HUES64 (cell line): ENCODE data around the gene MFN2.

ENCODE experiments used
- H3K27ac ChIP-seq: 2 replicates; pipeline ENCODE4 v1.7.0; 2013; ENCODE audit warnings: low read depth, low read length, inconsistent platforms
- H3K27me3 ChIP-seq: 2 replicates; pipeline ENCODE4 v1.6.1; 2013; ENCODE audit warnings: mild to moderate bottlenecking, low read length; ENCODE audit not compliant: insufficient read depth
- H3K36me3 ChIP-seq: 2 replicates; pipeline ENCODE4 v1.6.1; 2013; ENCODE audit warnings: mild to moderate bottlenecking, low read length; ENCODE audit not compliant: insufficient read depth
- H3K4me1 ChIP-seq: 2 replicates; pipeline ENCODE4 v1.6.1; 2013; ENCODE audit warnings: mild to moderate bottlenecking, low read length, moderate library complexity; ENCODE audit not compliant: insufficient read depth
- H3K4me3 ChIP-seq: 2 replicates; pipeline ENCODE4 v1.5.1; 2013; ENCODE audit warnings: mild to moderate bottlenecking, low read length, moderate library complexity
- H3K9ac ChIP-seq: 2 replicates; pipeline ENCODE4 v1.6.1; 2013; ENCODE audit warnings: mild to moderate bottlenecking, low read depth, low read length
- H3K9me3 ChIP-seq: 2 replicates; pipeline ENCODE4 v1.6.1; 2013; ENCODE audit warnings: low read depth, low read length; ENCODE audit not compliant: insufficient read depth
- WGBS: fragments of 150-250, 120-280 bp; methylation state at CpG from one replicate; pipeline ENCODE4 v1.1.7; 2013; ENCODE audit warnings: missing lambda C conversion rate; 5-methylcytosine and 5-hydroxymethylcytosine counted together

Gene MFN2

DNA sequence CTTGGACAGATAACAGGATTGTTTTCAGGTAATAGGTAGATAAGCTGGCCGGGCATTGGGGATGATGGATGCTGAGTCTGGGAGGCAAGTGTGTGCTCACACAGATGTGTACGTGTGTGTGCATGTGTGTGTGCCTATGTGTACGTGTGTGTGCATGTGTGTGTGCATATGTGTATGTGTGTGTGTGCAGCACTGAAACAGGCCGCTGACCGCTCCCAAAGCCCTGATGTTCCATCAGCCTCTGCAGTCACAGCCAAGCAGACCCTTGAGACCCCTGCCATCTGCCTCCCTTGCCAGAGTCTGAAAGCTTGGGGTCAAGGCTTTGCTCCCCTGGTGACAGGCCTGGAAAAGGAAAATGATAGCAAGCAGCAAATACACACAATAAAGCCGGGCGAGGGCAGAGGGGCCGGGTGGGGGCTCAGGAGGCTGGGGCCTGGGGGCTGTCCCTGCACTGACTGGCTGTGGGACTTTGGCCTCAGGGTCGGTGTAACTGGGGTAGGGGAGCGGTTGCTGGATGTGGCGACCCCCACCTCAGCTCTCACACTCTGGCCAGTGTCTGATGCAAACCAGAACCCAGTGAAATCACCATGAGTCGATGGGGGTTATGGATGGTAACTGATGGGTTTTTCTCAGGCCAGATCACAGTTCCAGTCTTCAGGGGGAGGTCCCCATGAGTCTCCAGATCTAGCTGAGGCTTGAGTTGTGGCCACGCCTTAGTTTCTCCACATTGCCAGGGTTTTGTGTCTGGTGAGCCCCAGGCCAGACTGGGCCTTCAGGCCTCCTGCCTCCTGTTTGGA is 73.7 kb downstream of the MFN2 start:
- Histone ChIP-seq H3K4me1 (peaks cover 12% of the 10 kb centered on the region; the same call in 1 of the 2 replicates), H3K36me3 (no peaks in the 10 kb centered on the region), H3K27me3 (no peaks in the 10 kb centered on the region), H3K9me3 (no peaks in the 10 kb centered on the region), H3K9ac (no peak overlapping the region), H3K27ac (no peak overlapping the region), H3K4me3 (no peak overlapping the region)
- WGBS = 85% methylated on average over 13 of the region's 13 CpGs

DNA sequence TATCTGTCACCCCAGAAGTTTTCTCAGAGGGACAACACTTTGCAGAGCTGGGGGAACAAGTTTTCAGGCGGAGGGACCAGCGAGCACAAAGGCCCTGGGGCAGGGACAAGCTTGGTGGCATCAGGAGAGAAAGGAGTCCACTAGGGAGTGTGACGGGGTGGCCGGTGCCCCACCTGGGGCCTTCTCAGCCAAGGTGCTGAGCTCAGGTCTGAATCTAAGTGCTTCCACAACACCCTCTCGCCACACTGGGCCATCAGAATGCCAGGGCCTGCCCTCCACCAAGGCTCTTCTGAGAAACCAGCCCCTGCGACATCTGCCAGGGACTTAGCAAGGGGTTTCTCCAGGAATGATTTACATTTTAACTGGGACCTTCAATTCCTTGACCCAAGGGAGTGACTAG is 75.0 kb downstream of the MFN2 start:
- no peak overlapping the region for H3K9ac ChIP-seq
- no peak overlapping the region for H3K27ac ChIP-seq
- no peaks in the 10 kb centered on the region for H3K27me3 ChIP-seq
- H3K36me3 ChIP-seq = no peaks in the 10 kb centered on the region
- H3K4me3 ChIP-seq = no peak overlapping the region
- peaks cover 8% of the 10 kb centered on the region; the same call in 1 of the 2 replicates for H3K4me1 ChIP-seq
- no peaks in the 10 kb centered on the region for H3K9me3 ChIP-seq
- 78% methylated on average over 6 of the region's 6 CpGs for WGBS

DNA sequence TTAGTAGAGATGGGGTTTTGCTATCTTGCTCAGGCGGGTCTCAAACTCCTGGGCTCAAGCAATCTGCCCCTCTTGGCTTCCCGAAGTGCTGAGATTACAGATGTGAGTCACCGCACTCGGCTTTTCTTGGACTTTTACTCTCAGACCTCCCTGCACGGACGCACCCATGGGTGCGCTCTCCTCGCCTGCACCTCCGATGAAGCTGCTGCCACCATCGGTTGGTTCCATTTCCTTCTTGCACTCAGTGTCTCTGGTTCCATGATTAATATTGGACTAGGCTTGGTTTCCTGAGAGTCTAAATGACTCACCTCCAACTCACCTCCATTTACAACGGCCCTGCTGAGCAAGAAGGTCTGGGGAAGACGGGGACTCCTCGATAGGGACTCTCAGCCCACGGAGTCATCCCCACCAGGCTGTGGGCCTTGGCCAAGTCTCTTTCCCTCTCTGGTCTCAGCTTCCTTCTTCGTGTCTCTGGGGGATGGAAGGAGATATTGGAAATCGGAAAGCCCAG is 76.1 kb downstream of the MFN2 start:
- Histone ChIP-seq H3K36me3 (no peaks in the 10 kb centered on the region), H3K27me3 (peaks cover 3% of the 10 kb centered on the region; the same call in 1 of the 2 replicates), H3K4me1 (peaks cover 8% of the 10 kb centered on the region; the same call in 1 of the 2 replicates), H3K9me3 (no peaks in the 10 kb centered on the region), H3K4me3 (no peak overlapping the region), H3K27ac (no peak overlapping the region), H3K9ac (no peak overlapping the region)
- 94% methylated on average over 16 of the region's 16 CpGs for WGBS

DNA sequence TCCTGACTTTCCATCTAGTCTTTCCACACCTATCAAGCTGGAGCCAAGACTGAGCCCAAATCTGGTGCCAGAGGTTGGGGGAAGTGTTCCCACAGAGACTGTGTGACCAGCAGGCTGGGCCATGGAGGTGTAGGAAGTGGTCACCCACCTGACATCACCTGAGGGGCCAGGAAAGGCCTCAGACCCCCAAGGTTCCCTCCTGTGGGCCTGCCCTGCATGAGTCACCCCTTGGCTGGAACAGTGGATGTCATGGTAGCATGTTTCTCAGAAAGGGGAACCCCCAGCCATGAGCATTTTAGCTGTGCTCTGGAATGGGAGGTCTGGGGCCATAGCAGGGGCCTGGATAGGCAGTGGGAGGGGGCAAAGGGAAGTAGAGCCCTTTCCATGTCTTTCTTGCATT is 77.1 kb downstream of the MFN2 start:
- no peaks in the 10 kb centered on the region for H3K36me3 ChIP-seq
- H3K4me3 ChIP-seq = no peak overlapping the region
- no peak overlapping the region for H3K9ac ChIP-seq
- H3K27me3 ChIP-seq = peaks cover 10% of the 10 kb centered on the region
- no peak overlapping the region for H3K27ac ChIP-seq
- no peaks in the 10 kb centered on the region for H3K4me1 ChIP-seq
- H3K9me3 ChIP-seq = no peaks in the 10 kb centered on the region

DNA sequence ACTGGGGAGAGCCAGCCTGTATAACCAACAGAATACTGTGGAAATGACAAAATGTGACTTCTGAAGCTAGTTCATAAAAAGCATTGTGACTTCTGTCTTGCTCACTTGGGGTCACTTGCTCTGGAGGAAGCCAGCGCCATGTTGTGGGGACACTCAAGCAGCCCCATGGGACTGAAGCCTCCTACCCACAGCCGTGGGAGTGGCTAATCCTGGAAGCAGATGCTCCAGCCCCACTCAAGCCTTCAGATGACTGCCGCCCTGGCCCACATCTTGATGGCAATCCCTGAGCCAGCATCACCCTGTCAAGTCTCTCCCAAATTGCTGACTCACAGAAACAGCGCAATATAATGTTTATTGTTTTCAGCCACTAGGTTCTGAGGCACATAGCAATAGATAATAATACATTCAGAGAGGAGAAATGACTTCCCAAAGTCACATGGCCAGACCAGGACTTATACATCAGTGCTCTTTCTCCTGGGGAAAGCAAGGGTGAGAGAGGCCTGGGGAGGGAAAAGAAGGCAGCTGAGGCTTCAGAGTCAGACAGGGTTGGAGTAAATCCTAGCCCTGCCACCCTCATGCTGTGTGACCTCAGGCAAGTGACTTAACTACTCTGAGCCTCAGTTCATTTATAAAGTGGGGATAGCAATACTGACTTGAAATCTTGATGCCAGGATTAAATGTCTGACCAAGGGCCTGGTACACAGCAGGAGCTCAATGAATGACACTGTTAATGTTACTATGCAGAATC is 77.9 kb downstream of the MFN2 start:
- Histone ChIP-seq H3K27ac (no peak overlapping the region), H3K4me1 (no peaks in the 10 kb centered on the region), H3K4me3 (no peak overlapping the region), H3K9me3 (no peaks in the 10 kb centered on the region), H3K36me3 (no peaks in the 10 kb centered on the region), H3K9ac (no peak overlapping the region), H3K27me3 (peaks cover 15% of the 10 kb centered on the region)
- 95% methylated on average over 4 of the region's 4 CpGs for WGBS

DNA sequence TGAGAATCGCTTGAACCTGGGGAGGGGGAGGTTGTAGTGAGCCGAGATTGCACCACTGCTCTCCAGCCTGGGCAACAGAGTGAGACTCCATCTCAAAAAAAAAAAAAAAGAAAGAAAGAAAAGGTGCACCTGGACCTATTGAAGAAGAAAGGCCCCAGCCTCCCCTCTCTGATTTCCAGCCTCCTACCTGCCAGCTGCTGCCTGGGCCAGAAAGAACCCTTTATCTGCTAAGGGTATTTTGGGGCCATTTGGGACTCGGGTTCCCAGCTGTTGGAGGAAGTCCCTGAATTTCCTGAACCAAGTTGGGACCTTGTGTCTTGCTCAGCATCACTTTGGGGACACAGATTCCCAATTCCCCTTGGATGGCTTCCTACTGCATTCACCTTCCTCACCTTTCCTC is 79.0 kb downstream of the MFN2 start:
- H3K4me3 ChIP-seq = no peak overlapping the region
- no peaks in the 10 kb centered on the region for H3K36me3 ChIP-seq
- peaks cover 26% of the 10 kb centered on the region for H3K27me3 ChIP-seq
- no peak overlapping the region for H3K9ac ChIP-seq
- WGBS = 94% methylated on average over 3 of the region's 3 CpGs
- H3K9me3 ChIP-seq = no peaks in the 10 kb centered on the region
- no peaks in the 10 kb centered on the region for H3K4me1 ChIP-seq
- no peak overlapping the region for H3K27ac ChIP-seq

DNA sequence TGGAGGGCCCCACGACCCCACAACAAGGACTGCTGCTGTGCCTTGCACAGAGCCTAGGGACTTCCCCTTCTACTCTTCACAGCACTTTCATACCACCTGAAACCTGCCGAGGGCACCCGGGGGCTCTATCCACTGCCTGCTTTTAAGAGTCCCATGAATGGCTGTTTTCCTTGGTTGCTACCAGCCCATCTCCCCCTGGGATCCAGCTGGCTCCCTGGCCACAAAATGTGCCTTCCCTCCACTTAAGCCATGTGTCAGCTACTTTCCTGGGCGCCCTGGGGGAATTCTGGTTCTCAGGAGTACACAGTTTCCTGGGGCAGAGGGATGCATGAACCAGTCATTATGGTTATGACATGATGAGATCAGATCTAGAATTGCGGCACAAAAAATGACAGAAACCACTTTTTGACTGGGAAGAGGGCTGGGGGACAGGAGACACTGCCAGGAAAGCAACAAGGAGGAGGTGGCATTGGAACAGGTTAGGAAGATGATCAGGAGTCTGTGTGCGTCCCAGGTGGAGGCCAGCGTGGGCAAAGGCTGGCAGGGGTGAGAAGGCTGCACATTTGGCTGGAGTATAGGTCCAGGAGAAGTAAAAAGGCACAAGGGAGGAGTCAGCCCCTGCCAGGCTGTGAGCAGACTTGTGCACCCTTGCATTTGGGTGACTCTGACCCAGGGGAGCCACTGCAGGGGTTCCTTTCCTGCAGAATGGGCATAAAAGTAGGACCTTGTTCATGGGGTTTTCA is 79.6 kb downstream of the MFN2 start:
- H3K9ac ChIP-seq = no peak overlapping the region
- H3K4me3 ChIP-seq = no peak overlapping the region
- H3K27me3 ChIP-seq = peaks cover 33% of the 10 kb centered on the region
- no peaks in the 10 kb centered on the region for H3K4me1 ChIP-seq
- H3K36me3 ChIP-seq = no peaks in the 10 kb centered on the region
- WGBS = 69% methylated on average over 7 of the region's 7 CpGs
- no peaks in the 10 kb centered on the region for H3K9me3 ChIP-seq
- no peak overlapping the region for H3K27ac ChIP-seq

DNA sequence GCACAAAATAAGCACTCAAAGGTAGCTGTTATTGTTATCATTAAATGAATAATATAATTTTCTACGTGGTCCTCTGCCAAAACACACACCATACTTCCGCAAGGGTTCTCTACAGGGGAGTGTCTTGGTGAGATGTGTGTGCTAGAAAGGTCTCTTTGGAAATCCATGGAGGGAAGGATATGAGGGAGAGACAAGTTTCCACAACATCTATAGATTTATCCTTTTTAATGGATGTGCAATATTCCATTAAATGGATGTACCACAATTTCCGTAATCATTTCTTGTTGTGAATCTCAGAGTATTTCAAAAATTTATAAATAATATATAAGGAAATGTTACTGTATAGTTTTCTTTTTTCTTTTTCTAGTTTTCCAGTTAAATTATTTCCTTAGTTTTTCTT is 80.3 kb downstream of the MFN2 start:
- no peaks in the 10 kb centered on the region for H3K36me3 ChIP-seq
- no peak overlapping the region for H3K27ac ChIP-seq
- H3K9ac ChIP-seq = no peak overlapping the region

More for the DNA sequence above, 80.3 kb downstream of the MFN2 start:
- peaks cover 1% of the 10 kb centered on the region; the same call in 1 of the 2 replicates for H3K4me1 ChIP-seq
- H3K27me3 ChIP-seq = peaks cover 33% of the 10 kb centered on the region
- no peak overlapping the region for H3K4me3 ChIP-seq
- no peaks in the 10 kb centered on the region for H3K9me3 ChIP-seq
- no CpG with 5 or more reads among the region's 3 CpGs for WGBS
